IMR-90 (cell line): ENCODE measurements around the gene EMILIN2.

ENCODE experiments used
- BHLHE40 ChIP-seq: fragments of 150-350 bp; IDR thresholded peaks from 2 replicates; pipeline ENCODE4 v1.6.1; 2016; ENCODE audit warnings: mild to moderate bottlenecking, low read depth, low read length
- CEBPB ChIP-seq: IDR thresholded peaks from 2 replicates; pipeline ENCODE4 v1.6.1; 2012; ENCODE audit warnings: low read depth, low read length, improper control_type of control experiment
- CHD1 ChIP-seq: IDR thresholded peaks from 2 replicates; pipeline ENCODE4 v1.6.1; 2012; ENCODE audit warnings: low read depth, low read length, improper control_type of control experiment
- FOS ChIP-seq: fragments of 150-350 bp; IDR thresholded peaks from 2 replicates; pipeline ENCODE4 v1.6.1; 2016; ENCODE audit warnings: low read depth, low read length
- MAFK ChIP-seq: IDR thresholded peaks from 2 replicates; pipeline ENCODE4 v1.6.1; 2012; ENCODE audit warnings: low read depth, low read length, improper control_type of control experiment
- MAZ ChIP-seq: IDR thresholded peaks from 2 replicates; pipeline ENCODE4 v1.6.1; 2012; ENCODE audit warnings: low read depth, mild to moderate bottlenecking, low read length, improper control_type of control experiment, moderate library complexity, borderline replicate concordance
- POLR2A ChIP-seq: IDR thresholded peaks from 2 replicates; pipeline ENCODE4 v1.6.1; 2012; ENCODE audit warnings: mild to moderate bottlenecking, low read depth, low read length
- RAD21 ChIP-seq: IDR thresholded peaks from 2 replicates; pipeline ENCODE4 v1.6.1; 2012; ENCODE audit warnings: low read length, improper control_type of control experiment
- RFX5 ChIP-seq: IDR thresholded peaks from 2 replicates; pipeline ENCODE4 v1.8.0; 2012; ENCODE audit warnings: low read depth, mild to moderate bottlenecking, low read length, moderate library complexity
- SMC3 ChIP-seq: fragments of 150-350 bp; IDR thresholded peaks from 2 replicates; pipeline ENCODE4 v1.6.1; 2016; ENCODE audit warnings: low read depth, mild to moderate bottlenecking, antibody characterized with exemption, low read length, moderate library complexity
- TF ChIP-seq, protein P1 (sequence below): conservative IDR thresholded peaks from 2 replicates; pipeline ENCODE4 v1.5.1; 2012; ENCODE audit warnings: mild to moderate bottlenecking, low read depth, low read length, improper control_type of control experiment
- TF ChIP-seq, protein P2 (sequence below): fragments of 150-350 bp; IDR thresholded peaks from 2 replicates; pipeline ENCODE4 v1.6.1; 2016; ENCODE audit warnings: low read depth, mild to moderate bottlenecking, low read length, moderate library complexity, borderline replicate concordance
- TF ChIP-seq, protein P3 (sequence below): fragments of 150-350 bp; IDR thresholded peaks from 2 replicates; pipeline ENCODE4 v1.6.1; 2017; ENCODE audit warnings: mild to moderate bottlenecking, antibody characterized with exemption, low read length, low read depth

DNA sequence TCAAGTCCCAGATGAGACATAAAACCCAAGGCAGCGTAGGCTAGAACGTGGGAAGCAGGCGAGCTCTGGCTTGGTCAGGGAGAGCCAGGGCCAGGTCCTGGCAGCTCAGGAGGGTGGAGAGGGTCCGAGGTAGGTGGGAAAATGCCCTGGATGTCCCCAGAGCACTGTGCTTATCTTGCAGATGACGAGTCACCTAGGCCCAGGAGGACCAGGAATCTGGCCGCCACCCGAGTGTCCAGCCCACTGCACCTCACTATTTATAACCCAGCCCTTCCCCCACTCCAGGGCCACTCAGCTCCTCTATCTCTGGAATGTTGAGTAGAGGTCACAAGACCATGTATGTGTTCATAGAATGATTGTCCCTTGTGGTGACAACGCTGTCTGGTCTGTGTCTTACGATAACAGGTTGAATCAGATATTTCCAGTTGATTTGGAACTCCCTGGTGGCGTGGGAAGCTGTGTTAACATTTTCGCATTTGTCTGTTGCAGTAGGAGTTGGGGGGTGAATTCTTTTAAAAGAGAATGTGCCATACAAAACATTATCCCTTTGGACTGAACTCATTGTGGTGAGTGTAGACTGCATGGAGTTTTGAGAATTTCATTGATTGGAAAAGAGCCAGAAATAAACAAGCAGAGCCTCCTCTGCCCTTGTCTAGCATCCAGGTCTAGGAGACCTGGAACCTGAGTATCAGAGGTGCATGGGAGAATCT lies 47.5 kb downstream of the EMILIN2 start:
- TF ChIP-seq, protein P1, sequence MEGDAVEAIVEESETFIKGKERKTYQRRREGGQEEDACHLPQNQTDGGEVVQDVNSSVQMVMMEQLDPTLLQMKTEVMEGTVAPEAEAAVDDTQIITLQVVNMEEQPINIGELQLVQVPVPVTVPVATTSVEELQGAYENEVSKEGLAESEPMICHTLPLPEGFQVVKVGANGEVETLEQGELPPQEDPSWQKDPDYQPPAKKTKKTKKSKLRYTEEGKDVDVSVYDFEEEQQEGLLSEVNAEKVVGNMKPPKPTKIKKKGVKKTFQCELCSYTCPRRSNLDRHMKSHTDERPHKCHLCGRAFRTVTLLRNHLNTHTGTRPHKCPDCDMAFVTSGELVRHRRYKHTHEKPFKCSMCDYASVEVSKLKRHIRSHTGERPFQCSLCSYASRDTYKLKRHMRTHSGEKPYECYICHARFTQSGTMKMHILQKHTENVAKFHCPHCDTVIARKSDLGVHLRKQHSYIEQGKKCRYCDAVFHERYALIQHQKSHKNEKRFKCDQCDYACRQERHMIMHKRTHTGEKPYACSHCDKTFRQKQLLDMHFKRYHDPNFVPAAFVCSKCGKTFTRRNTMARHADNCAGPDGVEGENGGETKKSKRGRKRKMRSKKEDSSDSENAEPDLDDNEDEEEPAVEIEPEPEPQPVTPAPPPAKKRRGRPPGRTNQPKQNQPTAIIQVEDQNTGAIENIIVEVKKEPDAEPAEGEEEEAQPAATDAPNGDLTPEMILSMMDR, result no peak
- TF ChIP-seq, protein P2, sequence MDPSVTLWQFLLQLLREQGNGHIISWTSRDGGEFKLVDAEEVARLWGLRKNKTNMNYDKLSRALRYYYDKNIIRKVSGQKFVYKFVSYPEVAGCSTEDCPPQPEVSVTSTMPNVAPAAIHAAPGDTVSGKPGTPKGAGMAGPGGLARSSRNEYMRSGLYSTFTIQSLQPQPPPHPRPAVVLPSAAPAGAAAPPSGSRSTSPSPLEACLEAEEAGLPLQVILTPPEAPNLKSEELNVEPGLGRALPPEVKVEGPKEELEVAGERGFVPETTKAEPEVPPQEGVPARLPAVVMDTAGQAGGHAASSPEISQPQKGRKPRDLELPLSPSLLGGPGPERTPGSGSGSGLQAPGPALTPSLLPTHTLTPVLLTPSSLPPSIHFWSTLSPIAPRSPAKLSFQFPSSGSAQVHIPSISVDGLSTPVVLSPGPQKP, result no peak
- TF ChIP-seq POLR2A, result no peak
- TF ChIP-seq CHD1, result no peak
- TF ChIP-seq RFX5, result no peak
- no peak for TF ChIP-seq SMC3
- TF ChIP-seq RAD21, result no peak
- no peak for TF ChIP-seq MAFK
- TF ChIP-seq, protein P3, sequence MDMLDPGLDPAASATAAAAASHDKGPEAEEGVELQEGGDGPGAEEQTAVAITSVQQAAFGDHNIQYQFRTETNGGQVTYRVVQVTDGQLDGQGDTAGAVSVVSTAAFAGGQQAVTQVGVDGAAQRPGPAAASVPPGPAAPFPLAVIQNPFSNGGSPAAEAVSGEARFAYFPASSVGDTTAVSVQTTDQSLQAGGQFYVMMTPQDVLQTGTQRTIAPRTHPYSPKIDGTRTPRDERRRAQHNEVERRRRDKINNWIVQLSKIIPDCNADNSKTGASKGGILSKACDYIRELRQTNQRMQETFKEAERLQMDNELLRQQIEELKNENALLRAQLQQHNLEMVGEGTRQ, result no peak
- TF ChIP-seq MAZ, result no peak
- TF ChIP-seq CEBPB, result no peak
- no peak for TF ChIP-seq FOS
- TF ChIP-seq BHLHE40, result no peak
